HL-60 (cell line): ENCODE results near the gene TLL1.

Experiments used
- DNase-seq, 2 experiments: peaks; one replicate each; pipeline ENCODE4 v3.0.0-alpha.2; 2010 to 2020; ENCODE audit warnings: low read depth in 1 of 2, low spot score in 1 of 2
- H3K27ac ChIP-seq: fragments of 250-450 bp; sonication (Bioruptor Pico); replicated peaks from 2 replicates; pipeline ENCODE4 v1.5.1; 2020; ENCODE audit warnings: mild to moderate bottlenecking, moderate library complexity
- H3K27me3 ChIP-seq: fragments of 250-450 bp; sonication (Bioruptor Pico); 2 replicates; pipeline ENCODE4 v1.5.1; 2021; ENCODE audit warnings: mild to moderate bottlenecking, moderate library complexity; ENCODE audit not compliant: insufficient read depth, poor library complexity, severe bottlenecking
- H3K4me3 ChIP-seq: replicated peaks from 2 replicates; pipeline ENCODE4 v1.5.1; 2011; ENCODE audit warnings: mild to moderate bottlenecking, control low read depth, low read length; ENCODE audit not compliant: insufficient read depth
- GABPA ChIP-seq: IDR thresholded peaks from 2 replicates; pipeline ENCODE4 v1.6.1; 2012; ENCODE audit warnings: low read depth
- POLR2AphosphoS5 ChIP-seq: IDR thresholded peaks from 2 replicates; pipeline ENCODE4 v1.6.1; 2012; ENCODE audit warnings: low read depth
- SPI1 ChIP-seq: IDR thresholded peaks from 2 replicates; pipeline ENCODE4 v1.6.1; 2012; ENCODE audit warnings: low read depth, mild to moderate bottlenecking, borderline replicate concordance
- TF ChIP-seq, protein P1 (sequence below): IDR thresholded peaks from one replicate; pipeline ENCODE4 v1.5.1; 2011; ENCODE audit warnings: low read length, control low read depth, inconsistent platforms; ENCODE audit not compliant: insufficient read depth
- TF ChIP-seq, protein P2 (sequence below): IDR thresholded peaks from 2 replicates; pipeline ENCODE4 v1.6.1; 2012; ENCODE audit warnings: low read depth; ENCODE audit not compliant: insufficient replicate concordance

Gene TLL1

DNA sequence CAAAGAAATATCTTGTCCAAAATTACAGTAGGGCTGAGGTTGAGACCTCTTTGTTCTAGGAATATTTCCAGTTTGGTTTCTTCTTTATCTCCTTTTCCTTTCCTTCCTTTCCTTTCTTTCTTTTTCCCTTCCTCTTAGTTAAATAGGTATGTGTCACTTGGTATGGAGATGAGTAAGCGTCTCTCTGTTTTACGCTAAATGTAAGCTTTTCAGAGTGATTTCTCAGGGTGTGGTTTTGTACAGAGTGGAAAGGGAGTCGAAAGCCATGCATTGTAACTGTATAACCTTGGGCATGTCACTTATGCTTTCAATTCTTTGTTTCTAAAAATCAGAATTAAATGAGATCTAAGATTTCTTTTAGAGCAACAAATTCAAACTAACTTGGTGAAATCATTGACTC, 54.8 kb downstream of the TLL1 start:
- Histone ChIP-seq H3K27ac (no peak overlapping the region), H3K27me3 (no peaks in the 10 kb centered on the region), H3K4me3 (no peak overlapping the region)
- no peak for DNase-seq
- TF ChIP-seq GABPA (no peak), SPI1 (no peak), POLR2AphosphoS5 (no peak)
- TF ChIP-seq, protein P1, sequence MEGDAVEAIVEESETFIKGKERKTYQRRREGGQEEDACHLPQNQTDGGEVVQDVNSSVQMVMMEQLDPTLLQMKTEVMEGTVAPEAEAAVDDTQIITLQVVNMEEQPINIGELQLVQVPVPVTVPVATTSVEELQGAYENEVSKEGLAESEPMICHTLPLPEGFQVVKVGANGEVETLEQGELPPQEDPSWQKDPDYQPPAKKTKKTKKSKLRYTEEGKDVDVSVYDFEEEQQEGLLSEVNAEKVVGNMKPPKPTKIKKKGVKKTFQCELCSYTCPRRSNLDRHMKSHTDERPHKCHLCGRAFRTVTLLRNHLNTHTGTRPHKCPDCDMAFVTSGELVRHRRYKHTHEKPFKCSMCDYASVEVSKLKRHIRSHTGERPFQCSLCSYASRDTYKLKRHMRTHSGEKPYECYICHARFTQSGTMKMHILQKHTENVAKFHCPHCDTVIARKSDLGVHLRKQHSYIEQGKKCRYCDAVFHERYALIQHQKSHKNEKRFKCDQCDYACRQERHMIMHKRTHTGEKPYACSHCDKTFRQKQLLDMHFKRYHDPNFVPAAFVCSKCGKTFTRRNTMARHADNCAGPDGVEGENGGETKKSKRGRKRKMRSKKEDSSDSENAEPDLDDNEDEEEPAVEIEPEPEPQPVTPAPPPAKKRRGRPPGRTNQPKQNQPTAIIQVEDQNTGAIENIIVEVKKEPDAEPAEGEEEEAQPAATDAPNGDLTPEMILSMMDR, result no peak
- TF ChIP-seq, protein P2, sequence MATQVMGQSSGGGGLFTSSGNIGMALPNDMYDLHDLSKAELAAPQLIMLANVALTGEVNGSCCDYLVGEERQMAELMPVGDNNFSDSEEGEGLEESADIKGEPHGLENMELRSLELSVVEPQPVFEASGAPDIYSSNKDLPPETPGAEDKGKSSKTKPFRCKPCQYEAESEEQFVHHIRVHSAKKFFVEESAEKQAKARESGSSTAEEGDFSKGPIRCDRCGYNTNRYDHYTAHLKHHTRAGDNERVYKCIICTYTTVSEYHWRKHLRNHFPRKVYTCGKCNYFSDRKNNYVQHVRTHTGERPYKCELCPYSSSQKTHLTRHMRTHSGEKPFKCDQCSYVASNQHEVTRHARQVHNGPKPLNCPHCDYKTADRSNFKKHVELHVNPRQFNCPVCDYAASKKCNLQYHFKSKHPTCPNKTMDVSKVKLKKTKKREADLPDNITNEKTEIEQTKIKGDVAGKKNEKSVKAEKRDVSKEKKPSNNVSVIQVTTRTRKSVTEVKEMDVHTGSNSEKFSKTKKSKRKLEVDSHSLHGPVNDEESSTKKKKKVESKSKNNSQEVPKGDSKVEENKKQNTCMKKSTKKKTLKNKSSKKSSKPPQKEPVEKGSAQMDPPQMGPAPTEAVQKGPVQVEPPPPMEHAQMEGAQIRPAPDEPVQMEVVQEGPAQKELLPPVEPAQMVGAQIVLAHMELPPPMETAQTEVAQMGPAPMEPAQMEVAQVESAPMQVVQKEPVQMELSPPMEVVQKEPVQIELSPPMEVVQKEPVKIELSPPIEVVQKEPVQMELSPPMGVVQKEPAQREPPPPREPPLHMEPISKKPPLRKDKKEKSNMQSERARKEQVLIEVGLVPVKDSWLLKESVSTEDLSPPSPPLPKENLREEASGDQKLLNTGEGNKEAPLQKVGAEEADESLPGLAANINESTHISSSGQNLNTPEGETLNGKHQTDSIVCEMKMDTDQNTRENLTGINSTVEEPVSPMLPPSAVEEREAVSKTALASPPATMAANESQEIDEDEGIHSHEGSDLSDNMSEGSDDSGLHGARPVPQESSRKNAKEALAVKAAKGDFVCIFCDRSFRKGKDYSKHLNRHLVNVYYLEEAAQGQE, result no peak

DNA sequence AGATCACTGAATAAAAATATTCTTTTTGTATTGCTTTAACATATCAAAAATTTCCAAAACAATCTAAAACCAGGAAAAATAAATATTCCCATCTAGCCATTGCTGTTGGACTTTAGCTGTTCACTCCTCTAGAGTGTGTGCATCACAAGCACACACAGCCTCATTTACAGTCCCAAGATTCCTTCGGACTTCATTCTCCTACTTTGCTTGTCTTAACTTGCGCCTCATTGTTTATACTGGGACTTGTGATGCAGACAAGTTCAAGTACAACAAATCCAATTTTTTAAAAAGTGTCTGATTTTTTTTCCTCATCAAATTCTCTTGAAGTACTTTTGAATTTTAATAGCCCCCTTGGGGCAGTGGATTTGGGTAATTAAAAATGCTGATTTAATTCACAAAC, 55.6 kb downstream of the TLL1 start:
- DNase-seq, result no peak
- H3K27ac ChIP-seq, result no peak overlapping the region
- H3K27me3 ChIP-seq, result no peaks in the 10 kb centered on the region
- TF ChIP-seq, protein P2, result no peak
- TF ChIP-seq SPI1, result no peak
- TF ChIP-seq, protein P1, result no peak
- no peak for TF ChIP-seq GABPA
- no peak for TF ChIP-seq POLR2AphosphoS5
- H3K4me3 ChIP-seq, result no peak overlapping the region

DNA sequence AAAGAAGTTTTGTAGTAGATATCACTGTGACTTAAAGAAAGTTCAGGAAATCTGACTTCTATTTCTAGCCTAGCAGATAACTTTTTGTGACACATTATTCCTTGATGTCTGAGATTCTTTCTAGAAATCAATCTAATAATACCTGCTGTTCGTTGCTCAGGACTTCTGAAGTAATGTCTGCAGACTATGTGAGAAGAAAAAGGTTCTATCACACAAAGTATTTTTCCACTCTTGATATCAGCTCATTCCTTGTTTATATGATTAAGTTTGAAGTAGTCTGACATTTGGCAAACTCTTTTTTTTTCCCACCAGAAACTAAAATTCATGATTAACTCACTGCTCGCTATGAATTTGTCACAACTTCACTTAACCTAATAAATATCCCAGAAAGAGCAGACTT, 56.6 kb downstream of the TLL1 start:
- Histone ChIP-seq H3K27me3 (no peaks in the 10 kb centered on the region), H3K27ac (no peak overlapping the region), H3K4me3 (no peak overlapping the region)
- DNase-seq, result no peak
- TF ChIP-seq GABPA, result no peak
- no peak for TF ChIP-seq SPI1
- no peak for TF ChIP-seq POLR2AphosphoS5
- TF ChIP-seq, protein P1, result no peak
- TF ChIP-seq, protein P2, result no peak
